ENCODE data around the gene NPAS3.

DNA sequence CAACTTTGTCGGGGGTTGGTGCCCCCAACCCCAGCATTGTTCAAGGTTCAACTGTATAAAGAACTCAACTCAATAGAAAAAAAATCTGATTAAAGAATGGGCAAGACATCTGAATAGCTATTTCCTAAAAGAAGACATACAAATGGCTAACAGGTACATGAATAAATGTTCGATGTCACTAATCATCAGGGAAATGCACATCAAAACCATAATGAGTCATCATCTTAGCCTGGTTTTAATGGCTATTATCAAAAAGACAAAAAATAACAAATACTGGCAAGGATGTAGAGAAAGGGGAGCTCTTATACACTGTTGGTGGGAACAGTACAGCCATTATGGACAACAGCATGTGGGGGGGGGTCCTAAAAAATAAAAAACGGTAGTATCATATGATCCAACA is 28.7 kb downstream of the NPAS3 start:
- TF ChIP-seq, protein P1, sequence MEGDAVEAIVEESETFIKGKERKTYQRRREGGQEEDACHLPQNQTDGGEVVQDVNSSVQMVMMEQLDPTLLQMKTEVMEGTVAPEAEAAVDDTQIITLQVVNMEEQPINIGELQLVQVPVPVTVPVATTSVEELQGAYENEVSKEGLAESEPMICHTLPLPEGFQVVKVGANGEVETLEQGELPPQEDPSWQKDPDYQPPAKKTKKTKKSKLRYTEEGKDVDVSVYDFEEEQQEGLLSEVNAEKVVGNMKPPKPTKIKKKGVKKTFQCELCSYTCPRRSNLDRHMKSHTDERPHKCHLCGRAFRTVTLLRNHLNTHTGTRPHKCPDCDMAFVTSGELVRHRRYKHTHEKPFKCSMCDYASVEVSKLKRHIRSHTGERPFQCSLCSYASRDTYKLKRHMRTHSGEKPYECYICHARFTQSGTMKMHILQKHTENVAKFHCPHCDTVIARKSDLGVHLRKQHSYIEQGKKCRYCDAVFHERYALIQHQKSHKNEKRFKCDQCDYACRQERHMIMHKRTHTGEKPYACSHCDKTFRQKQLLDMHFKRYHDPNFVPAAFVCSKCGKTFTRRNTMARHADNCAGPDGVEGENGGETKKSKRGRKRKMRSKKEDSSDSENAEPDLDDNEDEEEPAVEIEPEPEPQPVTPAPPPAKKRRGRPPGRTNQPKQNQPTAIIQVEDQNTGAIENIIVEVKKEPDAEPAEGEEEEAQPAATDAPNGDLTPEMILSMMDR (conservative IDR thresholded peaks at IDR 0.05 in 1 of 2, IDR thresholded peaks at IDR 0.05 in 1 of 2; ENCODE audit: low read depth in 1 of 2, low read length in 2 of 2), result no peak
- TF ChIP-seq EZH2 (IDR thresholded peaks at IDR 0.05; ENCODE audit: low read length, missing control alignments), result no peak
